Ovary (tissue), 9 donors: ENCODE data around the gene PRR18. TPM values are rescaled to one million over a fixed set of nuclear protein-coding genes. Genes with fewer than 3 reads are reported as not detected.

ENCODE experiments used
- DNase-seq, 5 donors: peaks; one replicate each; pipeline ENCODE4 v3.0.0-alpha.2; 2019 to 2020
- H3K27ac ChIP-seq, 2 donors: fragments of 200-600 bp; one replicate each; pipeline versions ENCODE4 v1.5.1 to v1.8.0; 2019 to 2022
- H3K27me3 ChIP-seq: fragments of 200-600 bp; one replicate; pipeline ENCODE4 v1.8.0; 2022
- H3K36me3 ChIP-seq: fragments of 200-600 bp; sonication (generic); one replicate; pipeline ENCODE4 v1.5.1; 2019
- H3K4me1 ChIP-seq: one replicate; pipeline ENCODE4 v1.8.1; 2013; ENCODE audit warnings: mild to moderate bottlenecking, moderate library complexity; ENCODE audit not compliant: insufficient read depth
- H3K4me3 ChIP-seq: fragments of 200-600 bp; sonication (generic); one replicate; pipeline ENCODE4 v1.5.1; 2017
- H3K9me3 ChIP-seq, 2 donors: fragments of 200-600 bp in 1 of 2; sonication (generic) in 1 of 2; one replicate each; pipeline versions ENCODE4 v1.5.1 to v1.8.1; 2013 to 2019; ENCODE audit warnings: mild to moderate bottlenecking in 1 of 2, moderate library complexity in 1 of 2
- EP300 ChIP-seq: sonication (generic); formaldehyde crosslinking; IDR thresholded peaks from one replicate; pipeline ENCODE4 v1.6.1; 2017; ENCODE audit warnings: antibody characterized with exemption
- POLR2A ChIP-seq: fragments of 450-650 bp; IDR thresholded peaks from one replicate; pipeline ENCODE4 v1.6.1; 2017; ENCODE audit warnings: antibody characterized with exemption, mild to moderate bottlenecking, moderate library complexity
- WGBS, 3 donors: extraction: QIAGEN DNeasy Blood & Tissue Kit in 1 of 3; methylation state at CpG; one replicate each; pipeline versions ENCODE4 v1.1.5 to v1.1.7; 2013 to 2017; 5-methylcytosine and 5-hydroxymethylcytosine counted together
- intact Hi-C, 4 donors: fragments of 100-400 bp; cut with DNase I; formaldehyde crosslinking; loops; one replicate each; pipeline versions ENCODE4 v1.11.0 to v1.15.1; 2022 to 2023
- polyA plus RNA-seq, 2 donors: library from polyadenylated mRNA; stranded (reverse); fragments of 200-250 nt in 1 of 2; fragments of 350-450 nt in 1 of 2; fragmentation: Illumina TruSeq in 1 of 2; extraction: RNeasy Lipid Tissue Mini Kit (QIAGEN cat#74804) in 1 of 2; gene quantifications; one replicate each; pipeline ENCODE4 v1.2.3, GENCODE V29; 2013 to 2014
- total RNA-seq, 7 donors: library from RNA; depleted of rRNA in 2 of 7; stranded (reverse); fragments of >200 nt in 2 of 7; fragmentation: NEBNext Ultra II Directional in 3 of 7; extraction: Animal tissue kit (Norgen Biotek cat#: 25700) in 3 of 7; gene quantifications; one replicate each; pipeline versions ENCODE4 v1.1.0 to v1.2.4, GENCODE V29; 2016 to 2023
- TF ChIP-seq, protein P1 (sequence below), 3 donors: fragments of 450-650 bp in 2 of 3; fragments of 200-600 bp in 1 of 3; IDR thresholded peaks; one replicate each; pipeline versions ENCODE4 v1.5.1 to v1.8.0; 2016 to 2022; ENCODE audit warnings: antibody characterized with exemption in 3 of 3, mild to moderate bottlenecking in 1 of 3
- donor health status: DM: no; HTN: no; CAD: no; lungs with moderate emphysema.
- donor health status: DM: no; HTN: no; CAD: no.
- donor health status: Bipolar disorder and iron deficiency.
- donor health status: DM: yes; HTN: yes; CAD: no.
- donor health status: DM: no; HTN: no; CAD: no.
- donor health status: DM: yes; HTN: yes; CAD: no.

The PRR18 gene
- total and polyA plus RNA-seq, 9 donors = 0.05 to 5.1 (median 0.25) TPM; not detected in 5

DNA sequence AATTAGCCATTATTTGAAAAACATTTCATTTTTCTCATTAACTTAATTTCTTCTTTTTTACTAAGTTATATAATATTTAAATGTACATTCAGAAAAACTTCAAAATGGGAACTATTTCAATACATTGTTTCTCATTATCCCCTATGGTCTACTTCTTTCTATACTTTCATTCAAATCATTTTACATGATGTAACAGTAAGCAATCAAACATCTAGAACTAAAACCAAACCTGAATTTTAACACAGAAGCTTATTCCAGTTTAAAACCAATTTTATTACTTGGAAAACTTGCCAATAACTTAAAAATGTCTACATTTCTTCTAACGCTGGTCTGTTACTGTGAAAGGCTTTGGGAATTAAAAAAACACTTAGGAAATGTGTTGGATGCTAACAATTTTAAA, 4.6 kb upstream of the PRR18 start:
- Histone ChIP-seq H3K36me3 (no peaks in the 10 kb centered on the region), H3K4me1 (no peaks in the 10 kb centered on the region), H3K27ac (no peak overlapping the region), H3K27me3 (no peaks in the 10 kb centered on the region), H3K9me3 (no peaks in the 10 kb centered on the region), H3K4me3 (no peak overlapping the region)
- WGBS, 3 donors = 34 to 51% (median 41%) methylated on average over 1 of the region's 1 CpG
- no peak for DNase-seq
- intact Hi-C loops = no loop called here
- TF ChIP-seq POLR2A (no peak), EP300 (no peak)
- TF ChIP-seq, protein P1, sequence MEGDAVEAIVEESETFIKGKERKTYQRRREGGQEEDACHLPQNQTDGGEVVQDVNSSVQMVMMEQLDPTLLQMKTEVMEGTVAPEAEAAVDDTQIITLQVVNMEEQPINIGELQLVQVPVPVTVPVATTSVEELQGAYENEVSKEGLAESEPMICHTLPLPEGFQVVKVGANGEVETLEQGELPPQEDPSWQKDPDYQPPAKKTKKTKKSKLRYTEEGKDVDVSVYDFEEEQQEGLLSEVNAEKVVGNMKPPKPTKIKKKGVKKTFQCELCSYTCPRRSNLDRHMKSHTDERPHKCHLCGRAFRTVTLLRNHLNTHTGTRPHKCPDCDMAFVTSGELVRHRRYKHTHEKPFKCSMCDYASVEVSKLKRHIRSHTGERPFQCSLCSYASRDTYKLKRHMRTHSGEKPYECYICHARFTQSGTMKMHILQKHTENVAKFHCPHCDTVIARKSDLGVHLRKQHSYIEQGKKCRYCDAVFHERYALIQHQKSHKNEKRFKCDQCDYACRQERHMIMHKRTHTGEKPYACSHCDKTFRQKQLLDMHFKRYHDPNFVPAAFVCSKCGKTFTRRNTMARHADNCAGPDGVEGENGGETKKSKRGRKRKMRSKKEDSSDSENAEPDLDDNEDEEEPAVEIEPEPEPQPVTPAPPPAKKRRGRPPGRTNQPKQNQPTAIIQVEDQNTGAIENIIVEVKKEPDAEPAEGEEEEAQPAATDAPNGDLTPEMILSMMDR (IDR thresholded peaks at IDR 0.05) = no peak

DNA sequence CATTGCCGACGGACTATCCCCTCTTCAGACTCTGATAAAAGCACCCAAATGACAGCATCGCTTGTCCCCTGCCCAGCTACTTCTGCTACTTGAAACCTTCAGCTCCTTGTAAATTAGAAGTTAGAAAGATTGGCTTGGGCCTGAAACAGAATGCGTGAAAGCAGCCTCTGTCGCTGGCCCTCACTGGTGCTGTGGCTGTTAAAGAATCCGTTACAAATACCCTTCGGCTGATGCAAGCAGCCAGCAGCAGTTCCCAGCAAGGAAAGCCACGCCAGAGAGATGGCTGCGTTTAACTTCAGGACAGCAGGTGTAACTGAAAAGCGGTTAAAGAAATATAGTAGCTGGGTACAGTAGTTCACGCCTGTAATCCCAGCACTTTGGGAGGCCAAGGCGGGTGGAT, 2.4 kb upstream of the PRR18 start:
- Histone ChIP-seq H3K36me3 (no peaks in the 10 kb centered on the region), H3K9me3 (no peaks in the 10 kb centered on the region), H3K27ac (no peak overlapping the region), H3K4me1 (peaks cover 3% of the 10 kb centered on the region), H3K4me3 (no peak overlapping the region), H3K27me3 (peaks cover 4% of the 10 kb centered on the region)
- 82 to 86% (median 85%) methylated on average over 12 of the region's 12 CpGs for WGBS, 3 donors
- DNase-seq = no peak
- TF ChIP-seq, protein P1 (IDR thresholded peaks at IDR 0.05) = no peak
- no peak for TF ChIP-seq EP300
- no peak for TF ChIP-seq POLR2A
- intact Hi-C loops = no loop called here

DNA sequence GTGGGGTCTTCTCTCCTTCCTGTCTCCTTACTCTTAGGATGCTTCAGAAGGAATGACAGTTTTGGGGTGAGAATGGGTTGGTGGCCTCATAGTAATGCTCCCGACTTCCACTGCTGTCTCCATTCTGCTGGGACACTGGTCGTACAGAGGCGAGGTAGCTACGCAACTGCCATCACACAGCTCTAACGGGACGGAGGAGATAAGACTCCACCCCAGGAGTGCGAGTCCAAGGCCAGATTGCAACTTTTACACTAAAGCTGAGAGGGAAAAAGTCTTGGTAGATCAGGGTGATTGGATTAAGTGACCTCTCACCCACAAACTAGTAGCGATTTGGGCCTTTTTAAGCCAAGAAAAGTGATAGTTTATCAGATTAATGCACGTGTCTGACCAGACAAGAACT, 1.8 kb upstream of the PRR18 start:
- no peak overlapping the region for H3K4me3 ChIP-seq
- H3K27me3 ChIP-seq = peaks cover 4% of the 10 kb centered on the region
- peaks cover 3% of the 10 kb centered on the region for H3K4me1 ChIP-seq
- WGBS, 3 donors = 77 to 88% (median 79%) methylated on average over 9 of the region's 9 CpGs
- no peaks in the 10 kb centered on the region for H3K9me3 ChIP-seq
- H3K36me3 ChIP-seq = no peaks in the 10 kb centered on the region
- intact Hi-C loops = no loop called here
- no peak for DNase-seq
- TF ChIP-seq, protein P1 (IDR thresholded peaks at IDR 0.05) = no peak
- TF ChIP-seq EP300 = no peak
- TF ChIP-seq POLR2A = no peak
- H3K27ac ChIP-seq = no peak overlapping the region

DNA sequence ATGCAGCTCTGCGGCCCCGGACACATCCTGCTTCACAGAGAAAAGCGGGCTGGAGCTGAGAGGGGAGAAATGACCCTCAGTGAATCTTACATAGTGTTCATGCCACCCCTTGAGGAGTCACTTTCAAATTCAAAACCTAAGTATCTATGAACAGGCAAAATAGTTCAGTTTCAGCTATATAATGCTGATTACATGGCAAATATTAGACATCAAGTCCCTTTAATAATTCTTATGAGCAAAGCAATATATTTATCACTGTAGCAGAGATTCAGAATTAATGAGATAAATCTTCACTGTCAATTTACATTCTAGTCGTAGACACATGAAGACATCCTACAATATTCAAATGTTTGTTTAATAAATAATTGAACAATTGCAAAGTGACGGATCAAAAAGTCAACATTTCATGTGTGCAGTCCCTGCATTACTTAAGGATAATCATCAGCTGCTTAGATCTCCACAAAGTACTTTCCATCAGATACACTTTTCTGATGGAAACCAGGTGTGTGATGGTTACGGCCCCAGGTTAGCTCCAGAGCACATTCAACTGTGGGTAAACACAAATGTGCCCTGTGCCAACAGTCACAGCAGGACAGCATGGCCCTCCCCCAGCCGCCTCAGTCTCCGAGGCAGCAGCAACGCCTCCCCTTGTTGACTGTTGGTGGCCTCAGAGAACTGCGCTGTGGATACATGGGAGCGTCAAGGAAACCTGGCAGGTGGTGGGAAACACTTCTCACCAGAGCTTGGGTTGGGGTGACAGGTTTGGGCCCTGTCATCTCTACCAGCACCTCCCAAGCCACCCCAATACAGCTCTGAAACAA, 787 bp upstream of the PRR18 start:
- Histone ChIP-seq H3K9me3 (no peaks in the 10 kb centered on the region), H3K4me3 (no peak overlapping the region), H3K4me1 (peaks cover 3% of the 10 kb centered on the region), H3K27me3 (peaks cover 4% of the 10 kb centered on the region), H3K36me3 (no peaks in the 10 kb centered on the region), H3K27ac (no peak overlapping the region)
- no peak for DNase-seq
- intact Hi-C loops = no loop called here
- WGBS, 3 donors = 49 to 60% (median 56%) methylated on average over 11 of the region's 11 CpGs
- TF ChIP-seq, protein P1 (IDR thresholded peaks at IDR 0.05) = no peak
- TF ChIP-seq EP300 = no peak
- TF ChIP-seq POLR2A = no peak
